ENCODE data around the gene USP40.

DNA sequence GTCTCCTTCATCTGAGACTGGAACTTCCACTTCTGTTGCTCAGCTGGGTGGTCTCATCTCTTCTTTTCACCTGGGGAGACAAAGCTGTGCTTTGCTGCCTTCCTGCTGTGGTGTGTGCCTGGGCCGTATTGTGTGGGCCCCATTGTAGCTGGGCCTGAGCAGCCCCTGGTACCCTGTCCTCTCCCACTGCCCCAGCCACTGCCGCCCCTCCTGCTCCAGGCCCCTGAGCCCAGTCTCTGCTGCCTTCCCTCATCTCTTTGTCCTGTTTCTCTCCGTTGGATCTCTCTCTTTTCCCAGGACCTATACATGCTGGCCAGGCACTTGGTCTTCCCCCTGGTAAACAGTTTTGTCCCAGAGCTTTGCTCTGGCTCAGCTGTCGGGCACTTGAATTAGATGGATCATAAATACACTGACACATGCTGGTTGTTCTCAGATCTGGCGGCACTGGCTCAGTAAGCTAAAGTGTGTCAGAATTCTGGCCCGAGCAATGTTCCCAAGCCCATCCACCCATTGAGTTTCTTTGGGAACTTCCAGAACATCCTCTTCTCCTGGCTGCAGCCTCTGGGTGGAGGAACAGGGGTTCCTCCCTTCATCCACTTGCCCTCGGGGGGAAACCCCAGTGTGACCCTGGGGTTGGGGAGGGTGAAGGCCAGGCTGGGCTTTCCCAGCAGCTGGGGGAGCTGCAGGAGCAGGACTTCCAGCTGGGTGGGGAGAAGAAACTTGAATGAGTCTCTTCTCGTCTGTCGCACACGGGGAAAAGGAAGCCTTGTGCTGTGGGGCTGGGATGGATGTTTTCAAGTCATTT lies 113.3 kb downstream of the USP40 start:
- TF ChIP-seq, protein P1, sequence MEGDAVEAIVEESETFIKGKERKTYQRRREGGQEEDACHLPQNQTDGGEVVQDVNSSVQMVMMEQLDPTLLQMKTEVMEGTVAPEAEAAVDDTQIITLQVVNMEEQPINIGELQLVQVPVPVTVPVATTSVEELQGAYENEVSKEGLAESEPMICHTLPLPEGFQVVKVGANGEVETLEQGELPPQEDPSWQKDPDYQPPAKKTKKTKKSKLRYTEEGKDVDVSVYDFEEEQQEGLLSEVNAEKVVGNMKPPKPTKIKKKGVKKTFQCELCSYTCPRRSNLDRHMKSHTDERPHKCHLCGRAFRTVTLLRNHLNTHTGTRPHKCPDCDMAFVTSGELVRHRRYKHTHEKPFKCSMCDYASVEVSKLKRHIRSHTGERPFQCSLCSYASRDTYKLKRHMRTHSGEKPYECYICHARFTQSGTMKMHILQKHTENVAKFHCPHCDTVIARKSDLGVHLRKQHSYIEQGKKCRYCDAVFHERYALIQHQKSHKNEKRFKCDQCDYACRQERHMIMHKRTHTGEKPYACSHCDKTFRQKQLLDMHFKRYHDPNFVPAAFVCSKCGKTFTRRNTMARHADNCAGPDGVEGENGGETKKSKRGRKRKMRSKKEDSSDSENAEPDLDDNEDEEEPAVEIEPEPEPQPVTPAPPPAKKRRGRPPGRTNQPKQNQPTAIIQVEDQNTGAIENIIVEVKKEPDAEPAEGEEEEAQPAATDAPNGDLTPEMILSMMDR (IDR thresholded peaks at IDR 0.05 in 8 of 11, conservative IDR thresholded peaks at IDR 0.05 in 3 of 11): no peak
- TF ChIP-seq POLR2A (IDR thresholded peaks at IDR 0.05) (no peak), POLR2AphosphoS5 (IDR thresholded peaks at IDR 0.05) (peak in 1 of 3 donors; percentile 49)

Data from spleen (tissue), 7 donors.